SK-N-SH (cell line): ENCODE data around the gene C3orf38. TPM values are rescaled to one million over a fixed set of nuclear protein-coding genes. Genes with fewer than 3 reads are reported as not detected.

Experiments
- CTCF ChIA-PET: fragments of 300-600, 350-600 bp; formaldehyde crosslinking; extraction: SDS; loops from one replicate; lab custom pipeline; 2021; lab: Yijun Ruan, JAX
- POLR2A ChIA-PET: fragments of 350-600 bp; sonication (Branson Sonifier 250); formaldehyde crosslinking; extraction: SDS; loops from one replicate; lab custom pipeline; 2020; ENCODE audit warnings: antibody characterized with exemption, inconsistent platforms; lab: Yijun Ruan, JAX
- DNase-seq: peaks from one replicate; pipeline ENCODE4 v3.0.0; 2012
- H2AFZ ChIP-seq: fragments of 200-600 bp; sonication (generic); 2 replicates; pipeline ENCODE4 v1.8.1; 2016; ENCODE audit warnings: antibody characterized with exemption, mild to moderate bottlenecking, low read depth
- H3F3A ChIP-seq: fragments of 200-600 bp; sonication (generic); replicated peaks from 2 replicates; pipeline ENCODE3; 2016; ENCODE audit warnings: antibody characterized with exemption, mild to moderate bottlenecking; ENCODE audit not compliant: insufficient read depth
- H3K27ac ChIP-seq, 2 experiments: fragments of 200-500 bp in 1 of 2; fragments of 200-600 bp in 1 of 2; sonication (Bioruptor generic) in 1 of 2; sonication (generic), shearing (Covaris generic) in 1 of 2; 2 replicates each; pipeline versions ENCODE4 v1.5.1 to v1.6.1; 2014 to 2016; ENCODE audit warnings: low read depth in 2 of 2, inconsistent platforms in 1 of 2, low read length in 1 of 2, mild to moderate bottlenecking in 1 of 2, mixed read lengths in 1 of 2
- H3K27me3 ChIP-seq: fragments of 200-600 bp; sonication (generic), shearing (Covaris generic); 2 replicates; pipeline ENCODE4 v1.6.1; 2016; ENCODE audit warnings: mixed run types; ENCODE audit not compliant: insufficient read depth
- H3K36me3 ChIP-seq, 2 experiments: fragments of 200-500 bp in 1 of 2; fragments of 200-600 bp in 1 of 2; sonication (Bioruptor generic) in 1 of 2; sonication (generic) in 1 of 2; replicated peaks in 1 of 2; 2 replicates each; pipeline versions ENCODE3 to v1.5.1; 2014 to 2016; ENCODE audit warnings: low read length in 1 of 2, mild to moderate bottlenecking in 1 of 2; ENCODE audit not compliant: insufficient read depth in 2 of 2, control insufficient read depth in 1 of 2
- H3K4me1 ChIP-seq, 2 experiments: fragments of 200-500 bp in 1 of 2; fragments of 200-600 bp in 1 of 2; sonication (Bioruptor generic) in 1 of 2; sonication (generic), shearing (Covaris generic) in 1 of 2; 2 replicates each; pipeline versions ENCODE4 v1.5.1 to v1.6.1; 2014 to 2016; ENCODE audit warnings: low read depth in 1 of 2, low read length in 1 of 2, mixed run types in 1 of 2; ENCODE audit not compliant: insufficient read depth in 2 of 2, control insufficient read depth in 1 of 2
- H3K4me2 ChIP-seq: fragments of 200-600 bp; sonication (generic), shearing (Covaris generic); 2 replicates; pipeline ENCODE4 v1.6.1; 2017; ENCODE audit warnings: mixed run types
- H3K4me3 ChIP-seq, 2 experiments: fragments of 200-500 bp in 1 of 2; fragments of 200-600 bp in 1 of 2; sonication (Bioruptor generic) in 1 of 2; sonication (generic), shearing (Covaris generic) in 1 of 2; 2 replicates each; pipeline versions ENCODE4 v1.5.1 to v1.8.1; 2014 to 2016; ENCODE audit warnings: low read depth in 2 of 2, inconsistent platforms in 1 of 2, low read length in 1 of 2, mild to moderate bottlenecking in 1 of 2, mixed read lengths in 1 of 2, moderate library complexity in 1 of 2
- H3K79me2 ChIP-seq: fragments of 200-600 bp; sonication (generic); 2 replicates; pipeline ENCODE4 v1.8.1; 2017; ENCODE audit warnings: mild to moderate bottlenecking; ENCODE audit not compliant: insufficient read depth
- H3K9ac ChIP-seq: fragments of 200-600 bp; sonication (generic); 2 replicates; pipeline ENCODE4 v1.6.1; 2017; ENCODE audit warnings: mixed run types
- H3K9me2 ChIP-seq: fragments of 200-600 bp; sonication (generic); 2 replicates; pipeline ENCODE4 v1.6.1; 2017; ENCODE audit warnings: mixed run types
- H3K9me3 ChIP-seq: fragments of 200-600 bp; sonication (generic); 2 replicates; pipeline ENCODE4 v1.6.1; 2017; ENCODE audit warnings: mixed run types, mild to moderate bottlenecking, moderate library complexity
- H4K20me1 ChIP-seq: fragments of 200-600 bp; sonication (generic); 2 replicates; pipeline ENCODE4 v1.6.1; 2017; ENCODE audit warnings: mild to moderate bottlenecking, mixed run types; ENCODE audit not compliant: insufficient read depth
- CHD2 ChIP-seq: fragments of 150-350 bp; IDR thresholded peaks from 2 replicates; pipeline ENCODE4 v1.6.1; 2018; ENCODE audit warnings: low read length; ENCODE audit not compliant: partially characterized antibody
- CTCF ChIP-seq: fragments of 200-600 bp; sonication (generic); IDR thresholded peaks from 2 replicates; pipeline ENCODE4 v1.6.1; 2017; ENCODE audit warnings: antibody characterized with exemption, mild to moderate bottlenecking, moderate library complexity
- EP300 ChIP-seq, 2 experiments: IDR thresholded peaks; 2 replicates each; pipeline versions ENCODE4 v1.4.0 to v1.6.1; 2012; ENCODE audit warnings: borderline replicate concordance in 1 of 2, low read depth in 1 of 2, low read length in 1 of 2
- EZH2phosphoT487 ChIP-seq: fragments of 200-600 bp; sonication (generic); IDR thresholded peaks from 2 replicates; pipeline ENCODE4 v1.6.1; 2017; ENCODE audit warnings: low read depth, mixed run types, mild to moderate bottlenecking, antibody characterized with exemption, moderate library complexity, borderline replicate concordance
- FOSL2 ChIP-seq: IDR thresholded peaks from 2 replicates; pipeline ENCODE4 v1.4.0; 2012; ENCODE audit warnings: low read depth, mild to moderate bottlenecking, moderate library complexity, borderline replicate concordance
- FOXM1 ChIP-seq: IDR thresholded peaks from 2 replicates; pipeline ENCODE4 v1.4.0; 2012; ENCODE audit warnings: low read depth, mild to moderate bottlenecking
- GABPA ChIP-seq: IDR thresholded peaks from 2 replicates; pipeline ENCODE4 v1.4.0; 2012; ENCODE audit warnings: low read depth, mild to moderate bottlenecking
- GATA2 ChIP-seq: sonication (generic); formaldehyde crosslinking; IDR thresholded peaks from 2 replicates; pipeline ENCODE4 v1.5.0; 2020; ENCODE audit warnings: mild to moderate bottlenecking, missing genetic modification reagents
- MEF2A ChIP-seq: IDR thresholded peaks from 2 replicates; pipeline ENCODE4 v1.4.0; 2012; ENCODE audit warnings: low read depth, borderline replicate concordance
- NFIC ChIP-seq: IDR thresholded peaks from 2 replicates; pipeline ENCODE4 v1.4.0; 2012; ENCODE audit warnings: borderline replicate concordance
- NRF1 ChIP-seq: IDR thresholded peaks from 2 replicates; pipeline ENCODE4 v1.6.1; 2012; ENCODE audit warnings: low read depth, mild to moderate bottlenecking, low read length
- PBX3 ChIP-seq: IDR thresholded peaks from 2 replicates; pipeline ENCODE4; 2012
- POLR2AphosphoS5 ChIP-seq: IDR thresholded peaks from 2 replicates; pipeline ENCODE4 v1.6.1; 2012; ENCODE audit warnings: low read depth, low read length
- RCOR1 ChIP-seq: fragments of 150-350 bp; IDR thresholded peaks from 2 replicates; pipeline ENCODE4 v1.6.1; 2017; ENCODE audit warnings: antibody characterized with exemption, low read length
- RXRA ChIP-seq: IDR thresholded peaks from 2 replicates; pipeline ENCODE4 v1.4.0; 2012; ENCODE audit warnings: low read depth, mild to moderate bottlenecking, borderline replicate concordance
- SMC3 ChIP-seq: IDR thresholded peaks from 2 replicates; pipeline ENCODE4 v1.6.1; 2012; ENCODE audit warnings: low read depth, low read length, improper control_type of control experiment
- TCF12 ChIP-seq: IDR thresholded peaks from 2 replicates; pipeline ENCODE4 v1.4.0; 2012
- TEAD4 ChIP-seq: IDR thresholded peaks from 2 replicates; pipeline ENCODE4 v1.4.0; 2012; ENCODE audit warnings: mild to moderate bottlenecking, borderline replicate concordance; ENCODE audit not compliant: insufficient read depth
- YY1 ChIP-seq: IDR thresholded peaks from 2 replicates; pipeline ENCODE4 v1.4.0; 2012; ENCODE audit warnings: low read depth, mild to moderate bottlenecking
- ZBTB33 ChIP-seq: IDR thresholded peaks from 2 replicates; pipeline ENCODE4 v1.4.0; 2012; ENCODE audit warnings: low read depth, borderline replicate concordance
- WGBS: methylation state at CpG from one replicate; pipeline ENCODE4 v1.1.6; 2017; ENCODE audit warnings: low lambda C conversion rate; 5-methylcytosine and 5-hydroxymethylcytosine counted together
- polyA plus RNA-seq, 3 experiments: library from polyadenylated mRNA; depleted of rRNA; stranded (reverse); fragments of >200 nt; gene quantifications; 2 replicates each; pipeline ENCODE4 v1.2.3, GENCODE V29; 2012
- TF ChIP-seq, protein P1 (sequence below): fragments of 150-350 bp; IDR thresholded peaks from 2 replicates; pipeline ENCODE4 v1.6.1; 2016; ENCODE audit warnings: mild to moderate bottlenecking, low read depth, low read length

The C3orf38 gene
- polyA plus RNA-seq, 1 of the 3 experiments (the other 2 are of a cell fraction), result 4.5 TPM

DNA sequence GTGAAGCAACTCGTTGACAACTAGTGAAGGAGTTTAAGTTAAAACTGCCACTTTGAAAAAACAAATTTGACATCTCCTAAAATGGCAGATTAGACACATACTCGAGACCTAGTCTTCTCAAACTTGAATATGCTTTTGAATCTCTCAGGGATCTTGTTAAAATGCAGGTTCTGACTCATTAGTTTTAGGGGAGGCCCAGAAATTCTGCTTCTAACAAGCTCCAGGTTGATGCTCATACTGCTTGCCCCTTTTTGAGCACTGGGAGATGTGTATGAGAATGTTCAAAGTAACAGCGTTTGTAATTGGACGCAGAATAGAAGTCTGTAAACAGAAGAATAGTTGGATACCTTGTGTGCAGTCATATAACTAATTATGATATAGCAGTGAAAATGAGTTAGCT, 1.6 kb downstream of the C3orf38 start:
- H4K20me1 ChIP-seq, result no peaks in the 10 kb centered on the region; the same call in 1 of the 2 replicates
- ChIA-PET POLR2A (no interaction called here), CTCF (interaction anchor here (1.1 to 1.5 kb wide), 2 partner anchors 12 to 38 kb away, joined by 3 to 4 read pairs; no protein-coding TSS in a partner anchor)
- peaks cover 91% of the 10 kb centered on the region for H3K79me2 ChIP-seq
- H3K4me2 ChIP-seq, result peak overlapping the region; percentile 82
- H2AFZ ChIP-seq, result no peak overlapping the region
- TF ChIP-seq EP300 (IDR thresholded peaks at IDR 0.05; ENCODE audit: borderline replicate concordance in 1 of 2, low read depth in 1 of 2, low read length in 1 of 2) (no peak), POLR2AphosphoS5 (no peak), TEAD4 (no peak), CHD2 (no peak), GATA2 (CRISPR knock-in tag) (no peak), RXRA (no peak), EZH2phosphoT487 (no peak), TCF12 (no peak), FOSL2 (no peak), NRF1 (no peak), RCOR1 (no peak), GABPA (no peak), FOXM1 (no peak)
- TF ChIP-seq, protein P1, sequence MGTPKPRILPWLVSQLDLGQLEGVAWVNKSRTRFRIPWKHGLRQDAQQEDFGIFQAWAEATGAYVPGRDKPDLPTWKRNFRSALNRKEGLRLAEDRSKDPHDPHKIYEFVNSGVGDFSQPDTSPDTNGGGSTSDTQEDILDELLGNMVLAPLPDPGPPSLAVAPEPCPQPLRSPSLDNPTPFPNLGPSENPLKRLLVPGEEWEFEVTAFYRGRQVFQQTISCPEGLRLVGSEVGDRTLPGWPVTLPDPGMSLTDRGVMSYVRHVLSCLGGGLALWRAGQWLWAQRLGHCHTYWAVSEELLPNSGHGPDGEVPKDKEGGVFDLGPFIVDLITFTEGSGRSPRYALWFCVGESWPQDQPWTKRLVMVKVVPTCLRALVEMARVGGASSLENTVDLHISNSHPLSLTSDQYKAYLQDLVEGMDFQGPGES, result no peak
- no peaks in the 10 kb centered on the region for H3K27me3 ChIP-seq
- no peaks in the 10 kb centered on the region for H3K9me2 ChIP-seq
- no peaks in the 10 kb centered on the region for H3K9me3 ChIP-seq
- no peak overlapping the region for H3K9ac ChIP-seq
- WGBS, result 45% methylated on average over 4 of the region's 4 CpGs
- peak overlapping the region; percentile 25 to 98 for H3K4me3 ChIP-seq
- H3F3A ChIP-seq, result peaks cover 6% of the 10 kb centered on the region
- H3K4me1 ChIP-seq, result peaks cover 4 to 14% of the 10 kb centered on the region in 2 experiments; a peak in 3 of 4 replicates
- no peak overlapping the region for H3K27ac ChIP-seq
- DNase-seq, result no peak
- peaks cover 27 to 30% of the 10 kb centered on the region in 2 experiments for H3K36me3 ChIP-seq

DNA sequence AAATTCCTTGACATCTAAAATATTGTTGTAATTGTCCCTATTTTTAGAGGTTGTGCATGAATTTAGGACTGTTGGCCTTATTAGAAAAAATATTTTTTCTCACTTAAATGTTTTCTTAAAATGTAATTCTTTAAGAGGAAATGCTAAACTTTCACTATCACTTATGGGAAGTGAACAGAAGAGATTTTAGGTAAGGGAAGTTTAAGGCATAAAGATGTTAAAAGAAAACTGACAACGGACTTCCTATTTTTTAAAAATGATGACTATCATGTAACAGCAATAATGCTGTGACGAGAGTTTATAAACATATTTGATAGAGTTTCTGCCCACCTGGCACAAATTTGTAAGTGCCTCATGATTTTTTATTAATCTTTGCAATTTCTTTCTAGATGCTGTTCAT, 3.1 kb downstream of the C3orf38 start:
- H3K9me2 ChIP-seq, result no peaks in the 10 kb centered on the region
- no peak overlapping the region for H2AFZ ChIP-seq
- H4K20me1 ChIP-seq, result no peaks in the 10 kb centered on the region; the same call in 1 of the 2 replicates
- DNase-seq, result no peak
- peaks cover 6% of the 10 kb centered on the region for H3F3A ChIP-seq
- CTCF ChIA-PET, result no interaction called here
- H3K4me3 ChIP-seq, result no peak overlapping the region
- H3K36me3 ChIP-seq, result peaks cover 42 to 44% of the 10 kb centered on the region in 2 experiments
- no peak for TF ChIP-seq SMC3
- no peak for TF ChIP-seq CTCF
- no peak for TF ChIP-seq EZH2phosphoT487
- no peak for TF ChIP-seq ZBTB33
- TF ChIP-seq FOXM1, result no peak
- TF ChIP-seq YY1, result no peak
- TF ChIP-seq GABPA, result no peak
- no peak for TF ChIP-seq PBX3
- TF ChIP-seq MEF2A, result no peak
- TF ChIP-seq GATA2 (CRISPR knock-in tag), result no peak
- no peak for TF ChIP-seq NFIC
- no peak overlapping the region for H3K4me2 ChIP-seq
- POLR2A ChIA-PET, result no interaction called here
- no peaks in the 10 kb centered on the region for H3K9me3 ChIP-seq
- peaks cover 91% of the 10 kb centered on the region for H3K79me2 ChIP-seq
- peaks cover 4 to 10% of the 10 kb centered on the region in 2 experiments; a peak in 3 of 4 replicates for H3K4me1 ChIP-seq
- WGBS, result 95% methylated on average over 2 of the region's 2 CpGs
- H3K27me3 ChIP-seq, result no peaks in the 10 kb centered on the region
- H3K9ac ChIP-seq, result no peak overlapping the region
- H3K27ac ChIP-seq, result no peak overlapping the region
